Astrocyte (in vitro differentiated cells and primary cell): ENCODE measurements around the gene C11orf54.

Experiments
- CTCF ChIP-seq: IDR thresholded peaks from 2 replicates; pipeline ENCODE4 v1.5.1; 2011; ENCODE audit warnings: low read depth, mild to moderate bottlenecking, inconsistent platforms, low read length, moderate library complexity; ENCODE audit not compliant: insufficient read depth
- EZH2 ChIP-seq: IDR thresholded peaks from 2 replicates; pipeline ENCODE4 v1.6.1; 2012; ENCODE audit warnings: mild to moderate bottlenecking, low read length, inconsistent platforms; ENCODE audit not compliant: insufficient read depth

GRCh38 chr11:93757924-93758865 lies 16.7 kb downstream of the C11orf54 start:
- TF ChIP-seq CTCF (no peak), EZH2 (no peak)
